Nephron (organoid): ENCODE results near the gene RSPH1.

Source experiments
- H3K27ac Mint-ChIP-seq, 3 experiments: 2 replicates each; pipeline ENCODE4 v1.8.0; 2020; ENCODE audit warnings: mixed read lengths in 3 of 3, mild to moderate bottlenecking in 2 of 3, moderate library complexity in 1 of 3
- H3K27me3 Mint-ChIP-seq: 2 replicates; pipeline ENCODE4 v1.8.0; 2021; ENCODE audit warnings: low read depth, mild to moderate bottlenecking, moderate library complexity, mixed read lengths
- H3K36me3 Mint-ChIP-seq: 2 replicates; pipeline ENCODE4 v1.8.0; 2020; ENCODE audit warnings: low read depth, mixed read lengths
- H3K4me1 Mint-ChIP-seq: 2 replicates; pipeline ENCODE4 v1.8.0; 2020; ENCODE audit warnings: mixed read lengths
- H3K4me3 Mint-ChIP-seq, 3 experiments: 2 replicates each; pipeline ENCODE4 v1.8.0; 2020; ENCODE audit warnings: mild to moderate bottlenecking in 3 of 3, mixed read lengths in 3 of 3, moderate library complexity in 2 of 3
- H3K9me3 Mint-ChIP-seq: 2 replicates; pipeline ENCODE4 v1.8.0; 2020; ENCODE audit warnings: mixed read lengths
- TF ChIP-seq, protein P1 (sequence below), 3 experiments: fragments of 200-600 bp; sonication (generic); IDR thresholded peaks; one replicate each; pipeline ENCODE4 v1.5.0; 2021; ENCODE audit warnings: antibody characterized with exemption in 3 of 3; ENCODE audit not compliant: unreplicated experiment in 3 of 3

The RSPH1 gene

DNA sequence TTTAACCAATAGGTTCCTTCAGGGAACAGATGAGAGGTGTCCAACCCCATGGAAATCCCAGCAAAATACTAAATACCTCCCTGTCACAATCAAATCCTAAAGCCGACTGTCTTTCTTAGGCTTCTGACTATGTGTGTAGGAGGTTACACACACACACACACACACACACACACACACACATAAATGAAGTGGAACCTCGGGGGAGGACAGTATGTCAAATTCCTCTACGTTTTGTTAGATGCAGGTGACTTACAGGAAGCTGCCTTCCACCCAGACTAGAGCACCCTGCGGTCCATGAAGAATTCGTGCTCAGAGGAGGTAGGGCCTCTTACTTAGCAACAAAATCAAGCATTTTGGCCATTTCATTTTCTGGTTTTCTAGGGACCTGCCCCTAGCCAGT is 16.4 kb downstream of the RSPH1 start:
- H3K27ac Mint-ChIP-seq: peak overlapping the region in 1 of 3 experiments; percentile 10
- TF ChIP-seq, protein P1, sequence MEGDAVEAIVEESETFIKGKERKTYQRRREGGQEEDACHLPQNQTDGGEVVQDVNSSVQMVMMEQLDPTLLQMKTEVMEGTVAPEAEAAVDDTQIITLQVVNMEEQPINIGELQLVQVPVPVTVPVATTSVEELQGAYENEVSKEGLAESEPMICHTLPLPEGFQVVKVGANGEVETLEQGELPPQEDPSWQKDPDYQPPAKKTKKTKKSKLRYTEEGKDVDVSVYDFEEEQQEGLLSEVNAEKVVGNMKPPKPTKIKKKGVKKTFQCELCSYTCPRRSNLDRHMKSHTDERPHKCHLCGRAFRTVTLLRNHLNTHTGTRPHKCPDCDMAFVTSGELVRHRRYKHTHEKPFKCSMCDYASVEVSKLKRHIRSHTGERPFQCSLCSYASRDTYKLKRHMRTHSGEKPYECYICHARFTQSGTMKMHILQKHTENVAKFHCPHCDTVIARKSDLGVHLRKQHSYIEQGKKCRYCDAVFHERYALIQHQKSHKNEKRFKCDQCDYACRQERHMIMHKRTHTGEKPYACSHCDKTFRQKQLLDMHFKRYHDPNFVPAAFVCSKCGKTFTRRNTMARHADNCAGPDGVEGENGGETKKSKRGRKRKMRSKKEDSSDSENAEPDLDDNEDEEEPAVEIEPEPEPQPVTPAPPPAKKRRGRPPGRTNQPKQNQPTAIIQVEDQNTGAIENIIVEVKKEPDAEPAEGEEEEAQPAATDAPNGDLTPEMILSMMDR (IDR thresholded peaks at IDR 0.05; ENCODE audit: unreplicated experiment in 3 of 3): no peak
- H3K4me1 Mint-ChIP-seq: peaks cover 8% of the 10 kb centered on the region
- peaks cover 13% of the 10 kb centered on the region for H3K27me3 Mint-ChIP-seq
- H3K36me3 Mint-ChIP-seq: no peaks in the 10 kb centered on the region
- H3K9me3 Mint-ChIP-seq: no peaks in the 10 kb centered on the region
- H3K4me3 Mint-ChIP-seq: no peak overlapping the region

GRCh38 chr21:42478504-42478903 is 17.5 kb downstream of the RSPH1 start:
- H3K4me3 Mint-ChIP-seq: no peak overlapping the region
- H3K9me3 Mint-ChIP-seq: no peaks in the 10 kb centered on the region
- H3K27me3 Mint-ChIP-seq: peaks cover 20% of the 10 kb centered on the region
- TF ChIP-seq, protein P1 (IDR thresholded peaks at IDR 0.05; ENCODE audit: unreplicated experiment in 3 of 3): no peak
- H3K4me1 Mint-ChIP-seq: peaks cover 17% of the 10 kb centered on the region
- no peaks in the 10 kb centered on the region for H3K36me3 Mint-ChIP-seq
- H3K27ac Mint-ChIP-seq: no peak overlapping the region

- peaks cover 17% of the 10 kb centered on the region for H3K4me1 Mint-ChIP-seq
- no peaks in the 10 kb centered on the region for H3K36me3 Mint-ChIP-seq
- peaks cover 20% of the 10 kb centered on the region for H3K27me3 Mint-ChIP-seq
- TF ChIP-seq, protein P1 (IDR thresholded peaks at IDR 0.05; ENCODE audit: unreplicated experiment in 3 of 3): no peak
- no peak overlapping the region for H3K4me3 Mint-ChIP-seq
- H3K27ac Mint-ChIP-seq: no peak overlapping the region
- H3K9me3 Mint-ChIP-seq: no peaks in the 10 kb centered on the region
These were observed 19.4 kb downstream of the RSPH1 start for GRCh38 chr21:42476388-42477331.

DNA sequence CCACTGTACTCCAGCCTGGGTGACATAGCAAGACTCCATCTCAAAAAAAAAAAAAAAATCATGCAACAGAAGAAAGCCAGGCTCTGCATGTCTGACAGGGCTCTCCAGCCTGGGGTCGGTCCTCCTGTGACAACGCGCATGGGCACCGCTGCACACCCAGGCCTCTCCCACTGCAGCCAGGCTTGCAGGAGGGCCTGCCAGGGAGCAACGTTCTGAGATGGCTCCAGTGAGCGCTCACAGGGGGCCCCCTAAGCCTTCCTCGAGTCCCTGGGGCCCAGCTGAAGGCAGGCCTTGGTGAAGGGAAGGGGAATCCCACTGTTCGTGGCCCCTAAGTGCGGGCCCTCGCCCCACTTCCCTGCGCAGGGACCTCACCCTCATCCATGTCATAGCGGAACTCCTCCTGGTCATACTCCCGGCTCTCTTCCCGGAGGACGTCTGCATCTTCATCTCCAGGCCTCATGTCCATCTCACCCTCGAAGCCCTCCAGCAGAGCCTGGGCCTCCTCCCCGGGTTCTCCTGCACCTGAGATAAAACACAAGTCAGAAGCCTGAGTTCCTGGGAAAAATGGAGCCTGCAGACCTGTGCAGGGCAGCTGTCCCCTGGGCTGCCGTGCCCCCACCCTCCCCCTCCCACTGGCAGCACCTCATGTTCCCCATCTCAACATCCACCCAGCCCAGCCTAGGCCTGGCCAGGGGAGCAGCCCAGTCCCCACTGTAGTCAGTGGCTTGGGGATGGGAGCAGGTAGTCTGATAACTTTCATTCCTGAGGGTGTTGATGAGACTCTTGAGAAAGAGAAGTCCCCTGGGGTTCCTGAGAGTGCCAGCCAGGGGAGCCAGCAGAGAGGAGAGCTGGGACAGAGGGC is 20.3 kb downstream of the RSPH1 start:
- H3K4me3 Mint-ChIP-seq: no peak overlapping the region
- no peaks in the 10 kb centered on the region for H3K36me3 Mint-ChIP-seq
- peaks cover 14% of the 10 kb centered on the region for H3K27me3 Mint-ChIP-seq
- no peaks in the 10 kb centered on the region for H3K9me3 Mint-ChIP-seq
- peaks cover 17% of the 10 kb centered on the region for H3K4me1 Mint-ChIP-seq
- TF ChIP-seq, protein P1 (IDR thresholded peaks at IDR 0.05; ENCODE audit: unreplicated experiment in 3 of 3): no peak
- H3K27ac Mint-ChIP-seq: peak overlapping the region in 1 of 3 experiments; percentile 80

DNA sequence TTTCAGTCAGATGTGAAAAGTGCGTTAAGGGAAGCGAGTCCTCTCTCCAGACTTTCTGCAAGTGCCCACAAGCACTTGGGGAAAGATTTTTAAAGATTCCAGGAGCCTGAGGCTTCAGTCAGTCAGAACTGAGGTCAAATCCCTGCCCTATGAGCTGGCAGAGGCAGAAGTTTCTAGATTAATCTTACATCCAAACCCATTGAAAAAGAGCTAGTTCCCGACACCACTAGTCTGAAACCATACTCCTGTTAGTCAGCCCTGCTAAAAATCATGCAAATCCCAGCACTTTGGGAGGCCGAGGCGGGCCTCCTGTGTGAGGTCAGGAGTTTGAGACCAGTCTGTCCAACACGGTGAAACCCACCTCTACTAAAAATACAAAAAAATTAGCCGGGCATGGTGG is 21.0 kb downstream of the RSPH1 start:
- H3K36me3 Mint-ChIP-seq: no peaks in the 10 kb centered on the region
- H3K9me3 Mint-ChIP-seq: no peaks in the 10 kb centered on the region
- no peak overlapping the region for H3K4me3 Mint-ChIP-seq
- H3K27ac Mint-ChIP-seq: peak overlapping the region; percentile 38 to 80 (median 68)
- TF ChIP-seq, protein P1 (IDR thresholded peaks at IDR 0.05; ENCODE audit: unreplicated experiment in 3 of 3): no peak
- peaks cover 17% of the 10 kb centered on the region for H3K4me1 Mint-ChIP-seq
- peaks cover 10% of the 10 kb centered on the region for H3K27me3 Mint-ChIP-seq
